Astrocyte (in vitro differentiated cells and primary cell): Measurements from ENCODE around the gene PPM1G.

Source experiments
- CTCF ChIP-seq: IDR thresholded peaks from 2 replicates; pipeline ENCODE4 v1.5.1; 2011; ENCODE audit warnings: low read depth, mild to moderate bottlenecking, inconsistent platforms, low read length, moderate library complexity; ENCODE audit not compliant: insufficient read depth
- EZH2 ChIP-seq: IDR thresholded peaks from 2 replicates; pipeline ENCODE4 v1.6.1; 2012; ENCODE audit warnings: mild to moderate bottlenecking, low read length, inconsistent platforms; ENCODE audit not compliant: insufficient read depth

GRCh38 chr2:27369471-27370025 lies 39.8 kb downstream of the PPM1G start:
- no peak for TF ChIP-seq CTCF
- TF ChIP-seq EZH2: no peak
